Measurements from ENCODE around the gene B4GALNT1. TPM values are rescaled to one million over a fixed set of nuclear protein-coding genes. Genes with fewer than 3 reads are reported as not detected.

The B4GALNT1 gene
- total RNA-seq, 1 experiment from 2014 or later = 11.1 TPM

DNA sequence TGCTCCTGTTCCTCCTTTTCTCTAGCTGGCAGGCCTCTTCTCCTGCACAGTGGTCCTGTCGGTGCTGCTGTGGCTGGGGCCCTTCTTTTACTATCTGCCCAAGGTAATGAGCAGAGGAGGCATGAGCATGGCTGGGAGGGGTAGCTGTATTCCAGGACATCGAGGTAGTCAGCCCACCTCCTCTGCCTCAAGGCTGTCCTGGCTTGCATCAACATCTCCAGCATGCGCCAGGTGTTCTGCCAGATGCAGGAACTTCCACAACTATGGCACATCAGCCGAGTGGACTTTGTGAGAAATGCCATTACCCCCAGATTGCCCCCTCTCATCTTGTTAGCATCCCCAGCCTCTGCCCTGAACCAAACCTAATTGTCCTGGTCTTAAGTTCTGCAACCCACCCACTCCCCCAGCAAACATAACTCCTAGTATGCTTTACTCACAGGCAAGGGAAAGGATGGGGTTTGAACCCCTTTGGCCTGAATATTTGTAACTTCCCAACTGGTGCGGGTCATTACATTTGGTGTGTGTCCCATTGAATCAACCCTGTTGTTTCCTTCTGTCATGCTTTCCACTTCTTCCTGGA, 9.1 kb downstream of the B4GALNT1 start:
- Mint-ChIP-seq H3K4me3 (ENCODE audit: low read depth, unreplicated experiment) (no peak overlapping the region), H3K27me3 (ENCODE audit: unreplicated experiment) (peaks cover 86% of the 10 kb centered on the region), H3K4me1 (ENCODE audit: low read depth, unreplicated experiment) (peaks cover 15% of the 10 kb centered on the region), H3K27ac (ENCODE audit: unreplicated experiment) (no peak overlapping the region), H3K9me3 (ENCODE audit: low read depth, unreplicated experiment) (no peaks in the 10 kb centered on the region), H3K36me3 (ENCODE audit: insufficient read depth, unreplicated experiment) (no peaks in the 10 kb centered on the region)
- CTCF ChIA-PET = no interaction called here
- no TSS peak for BruUV-seq (replicated peaks)
- TF ChIP-seq, protein P1, sequence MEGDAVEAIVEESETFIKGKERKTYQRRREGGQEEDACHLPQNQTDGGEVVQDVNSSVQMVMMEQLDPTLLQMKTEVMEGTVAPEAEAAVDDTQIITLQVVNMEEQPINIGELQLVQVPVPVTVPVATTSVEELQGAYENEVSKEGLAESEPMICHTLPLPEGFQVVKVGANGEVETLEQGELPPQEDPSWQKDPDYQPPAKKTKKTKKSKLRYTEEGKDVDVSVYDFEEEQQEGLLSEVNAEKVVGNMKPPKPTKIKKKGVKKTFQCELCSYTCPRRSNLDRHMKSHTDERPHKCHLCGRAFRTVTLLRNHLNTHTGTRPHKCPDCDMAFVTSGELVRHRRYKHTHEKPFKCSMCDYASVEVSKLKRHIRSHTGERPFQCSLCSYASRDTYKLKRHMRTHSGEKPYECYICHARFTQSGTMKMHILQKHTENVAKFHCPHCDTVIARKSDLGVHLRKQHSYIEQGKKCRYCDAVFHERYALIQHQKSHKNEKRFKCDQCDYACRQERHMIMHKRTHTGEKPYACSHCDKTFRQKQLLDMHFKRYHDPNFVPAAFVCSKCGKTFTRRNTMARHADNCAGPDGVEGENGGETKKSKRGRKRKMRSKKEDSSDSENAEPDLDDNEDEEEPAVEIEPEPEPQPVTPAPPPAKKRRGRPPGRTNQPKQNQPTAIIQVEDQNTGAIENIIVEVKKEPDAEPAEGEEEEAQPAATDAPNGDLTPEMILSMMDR (IDR thresholded peaks at IDR 0.05; ENCODE audit: unreplicated experiment) = no peak
- DNase-seq = no peak
- intact Hi-C loops (cut with micrococcal nuclease; ENCODE audit: unreplicated experiment) = loop anchor here (10.0 kb wide), 1 partner anchor 169 kb away; the partner anchor contains the start of genes GLI1 and INHBE

DNA sequence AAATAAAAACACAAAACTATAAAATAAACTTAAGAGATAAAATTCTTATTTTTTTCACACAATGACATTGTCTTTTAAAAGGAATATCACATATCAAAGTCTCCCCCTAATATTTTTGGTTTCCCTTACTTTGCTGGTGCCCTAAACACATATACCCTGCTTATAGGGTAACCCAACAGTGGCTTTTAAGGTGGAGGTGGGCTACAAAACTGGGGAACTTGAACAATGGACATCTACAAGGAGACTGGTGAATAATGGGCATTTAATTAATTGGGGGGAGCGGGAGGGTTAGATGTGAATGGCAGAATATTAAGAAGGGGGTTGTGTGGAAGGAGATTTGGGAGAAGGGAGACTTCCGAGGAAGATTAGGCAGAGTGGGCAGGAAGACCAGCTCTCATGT, 9.6 kb downstream of the B4GALNT1 start:
- peaks cover 91% of the 10 kb centered on the region for H3K27me3 Mint-ChIP-seq (ENCODE audit: unreplicated experiment)
- no peaks in the 10 kb centered on the region for H3K36me3 Mint-ChIP-seq (ENCODE audit: insufficient read depth, unreplicated experiment)
- H3K4me1 Mint-ChIP-seq (ENCODE audit: low read depth, unreplicated experiment) = peaks cover 15% of the 10 kb centered on the region
- H3K4me3 Mint-ChIP-seq (ENCODE audit: low read depth, unreplicated experiment) = no peak overlapping the region
- no peaks in the 10 kb centered on the region for H3K9me3 Mint-ChIP-seq (ENCODE audit: low read depth, unreplicated experiment)
- no peak for DNase-seq
- TF ChIP-seq, protein P1 (IDR thresholded peaks at IDR 0.05; ENCODE audit: unreplicated experiment) = no peak
- intact Hi-C loops (cut with micrococcal nuclease; ENCODE audit: unreplicated experiment) = loop anchor here (10.0 kb wide), 1 partner anchor 169 kb away; the partner anchor contains the start of genes GLI1 and INHBE
- no peak overlapping the region for H3K27ac Mint-ChIP-seq (ENCODE audit: unreplicated experiment)
- CTCF ChIA-PET = interaction anchor here (1.4 kb wide), 1 partner anchor 40 kb away, joined by 6 read pairs; no protein-coding TSS in a partner anchor
- BruUV-seq (replicated peaks) = no TSS peak

DNA sequence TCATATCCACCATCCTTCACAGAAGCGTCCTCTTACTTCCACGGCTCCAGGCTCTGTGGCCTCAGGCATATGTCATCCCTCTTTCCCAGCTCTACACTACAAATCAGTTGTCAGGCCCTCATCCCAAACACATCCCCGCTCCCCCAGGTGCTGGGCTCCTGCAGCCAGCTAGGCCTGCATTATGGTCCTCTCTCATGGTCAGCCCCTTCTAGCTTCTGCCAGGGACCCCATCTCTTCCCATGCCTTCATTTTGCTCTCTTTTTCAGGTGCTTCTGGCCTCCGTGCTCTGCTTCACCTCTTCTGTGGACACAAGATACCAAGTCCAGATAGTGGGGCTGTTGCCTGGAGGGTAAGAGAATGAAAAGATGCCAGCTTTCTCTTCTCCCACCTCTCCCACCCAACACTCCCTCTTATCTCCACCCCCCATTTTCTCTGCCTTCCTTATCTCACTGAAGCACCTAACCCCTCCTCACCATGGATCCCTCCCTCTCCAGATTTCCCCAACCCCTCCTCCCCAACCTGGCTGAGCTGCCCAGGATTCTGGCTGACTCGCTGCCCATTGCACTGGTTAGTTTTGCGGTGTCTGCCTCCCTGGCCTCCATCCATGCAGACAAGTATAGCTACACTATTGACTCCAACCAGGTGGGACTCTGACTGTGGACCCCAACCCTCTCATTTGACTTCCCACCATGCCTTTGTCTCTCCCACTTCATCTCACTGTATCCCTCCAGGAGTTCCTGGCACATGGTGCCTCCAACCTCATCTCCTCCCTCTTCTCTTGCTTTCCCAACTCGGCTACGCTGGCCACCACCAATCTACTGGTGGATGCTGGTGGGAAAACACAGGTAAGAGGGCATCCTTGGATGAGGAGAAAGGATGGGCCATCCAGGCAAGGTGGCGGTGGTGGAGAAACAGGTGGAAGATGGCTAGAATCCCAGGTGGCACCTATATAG, 10.4 kb downstream of the B4GALNT1 start:
- no peak for DNase-seq
- Mint-ChIP-seq H3K27me3 (ENCODE audit: unreplicated experiment) (peaks cover 99% of the 10 kb centered on the region), H3K4me1 (ENCODE audit: low read depth, unreplicated experiment) (peaks cover 15% of the 10 kb centered on the region), H3K27ac (ENCODE audit: unreplicated experiment) (no peak overlapping the region), H3K4me3 (ENCODE audit: low read depth, unreplicated experiment) (peak overlapping the region; percentile 67), H3K36me3 (ENCODE audit: insufficient read depth, unreplicated experiment) (no peaks in the 10 kb centered on the region), H3K9me3 (ENCODE audit: low read depth, unreplicated experiment) (no peaks in the 10 kb centered on the region)
- CTCF ChIA-PET = interaction anchor here (0.7 to 1.4 kb wide), 2 partner anchors 31 to 39 kb away, joined by 6 to 7 read pairs; partner anchors contain the start of gene PIP4K2C
- intact Hi-C loops (cut with micrococcal nuclease; ENCODE audit: unreplicated experiment) = loop anchor here (10.0 kb wide), 1 partner anchor 168 kb away; the partner anchor contains the start of genes GLI1 and INHBE
- no TSS peak for BruUV-seq (replicated peaks)
- TF ChIP-seq, protein P1 (IDR thresholded peaks at IDR 0.05; ENCODE audit: unreplicated experiment) = no peak

DNA sequence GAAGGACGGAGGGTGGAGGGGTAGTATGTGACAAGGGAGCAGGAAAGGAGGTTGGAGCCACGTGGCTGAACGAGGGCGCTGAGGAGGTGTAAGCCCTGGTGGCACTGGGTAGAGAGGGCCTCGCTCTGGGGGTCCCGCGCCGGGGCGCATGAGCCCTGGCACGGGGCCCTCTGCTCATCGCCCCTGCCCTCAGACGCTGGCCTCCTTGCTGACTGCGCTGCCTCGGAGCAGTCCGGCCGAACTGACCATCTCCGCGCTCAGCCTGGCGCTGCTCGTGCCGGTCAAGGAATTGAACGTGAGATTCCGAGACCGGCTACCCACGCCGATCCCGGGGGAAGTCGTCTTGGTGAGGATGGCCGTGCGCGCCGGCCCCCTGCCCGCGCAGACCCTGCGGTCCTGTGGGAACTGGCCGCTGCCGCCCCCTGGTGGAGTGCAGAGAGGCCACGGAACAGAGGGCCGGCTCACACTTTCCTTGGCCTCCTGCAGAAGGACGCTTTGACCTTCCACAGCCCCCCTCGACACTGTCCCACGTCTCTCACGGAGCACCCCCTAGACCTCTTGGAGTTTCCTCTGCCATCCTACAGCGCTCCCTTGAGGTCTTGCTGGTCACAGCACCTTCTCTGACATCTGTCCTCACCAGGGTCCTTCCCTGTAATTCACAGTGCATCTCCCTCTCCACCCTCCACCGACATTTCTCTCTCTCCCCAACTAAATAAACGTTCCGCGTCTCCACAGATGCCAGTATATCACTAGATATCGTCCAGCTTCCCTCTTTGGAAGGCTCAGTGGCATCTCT, 11.3 kb downstream of the B4GALNT1 start:
- peaks cover 100% of the 10 kb centered on the region for H3K27me3 Mint-ChIP-seq (ENCODE audit: unreplicated experiment)

More for the DNA sequence above, 11.3 kb downstream of the B4GALNT1 start:
- no peak overlapping the region for H3K27ac Mint-ChIP-seq (ENCODE audit: unreplicated experiment)
- H3K36me3 Mint-ChIP-seq (ENCODE audit: insufficient read depth, unreplicated experiment) = no peaks in the 10 kb centered on the region
- H3K9me3 Mint-ChIP-seq (ENCODE audit: low read depth, unreplicated experiment) = no peaks in the 10 kb centered on the region
- CTCF ChIA-PET = interaction anchor here (0.6 to 2.7 kb wide), 4 partner anchors 28 to 1326 kb away, joined by 3 to 16 read pairs (median 5); no protein-coding TSS in a partner anchor
- H3K4me1 Mint-ChIP-seq (ENCODE audit: low read depth, unreplicated experiment) = peaks cover 15% of the 10 kb centered on the region
- BruUV-seq (replicated peaks) = no TSS peak
- H3K4me3 Mint-ChIP-seq (ENCODE audit: low read depth, unreplicated experiment) = peak overlapping the region; percentile 67
- TF ChIP-seq, protein P1 (IDR thresholded peaks at IDR 0.05; ENCODE audit: unreplicated experiment) = peak; percentile 96
- intact Hi-C loops (cut with micrococcal nuclease; ENCODE audit: unreplicated experiment) = loop anchor here (1.0 to 10.0 kb wide), 2 partner anchors 38 to 167 kb away; partner anchors contain the start of genes GLI1 and INHBE
- peak; percentile 76 for DNase-seq
